Measurements from ENCODE around the gene RHOG.
"Not testable (repeated sequence)": the region's sequence is repeated elsewhere in the genome, so short reads cannot be mapped to it uniquely, and the experiment has no call there.

The RHOG gene

GRCh38 chr11:3834664-3835461, 5.9 kb downstream of the RHOG start:
- no peak for DNase-seq (ENCODE audit: low read depth in 1 of 2, low spot score in 1 of 2)

GRCh38 chr11:3834349-3834663, 6.5 kb downstream of the RHOG start:
- no peak for DNase-seq (ENCODE audit: low read depth in 1 of 2, low spot score in 1 of 2)

DNA sequence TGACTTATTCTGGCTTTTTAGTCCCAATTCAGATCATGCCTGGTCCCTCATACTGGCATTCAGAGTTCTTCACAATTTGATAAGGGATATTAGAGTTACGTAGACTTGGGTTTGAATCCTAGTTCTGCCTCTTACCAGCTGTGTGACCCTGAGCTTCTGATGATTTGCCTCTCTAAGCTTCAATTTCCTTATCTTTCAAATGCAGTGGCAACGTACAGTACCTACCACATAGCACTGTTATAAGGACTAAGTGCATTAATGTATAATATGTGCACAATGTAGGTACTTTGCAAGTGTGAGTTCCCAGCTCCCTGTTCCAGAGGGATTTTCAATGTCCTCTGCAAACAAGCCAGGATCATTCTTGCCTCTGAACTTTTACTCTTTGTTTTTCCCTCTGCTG, 7.3 kb downstream of the RHOG start:
- no peak for DNase-seq (ENCODE audit: low read depth in 1 of 2, low spot score in 1 of 2)

GRCh38 chr11:3832816-3833215, 7.9 kb downstream of the RHOG start:
- no peak for DNase-seq (ENCODE audit: low read depth in 1 of 2, low spot score in 1 of 2)

GRCh38 chr11:3831378-3832239, 9.2 kb downstream of the RHOG start:
- no peak for DNase-seq (ENCODE audit: low read depth in 1 of 2, low spot score in 1 of 2)

GRCh38 chr11:3830730-3831129, 10.0 kb downstream of the RHOG start:
- no peak for DNase-seq (ENCODE audit: low read depth in 1 of 2, low spot score in 1 of 2)

GRCh38 chr11:3830088-3830487, 10.7 kb downstream of the RHOG start:
- no peak for DNase-seq (ENCODE audit: low read depth in 1 of 2, low spot score in 1 of 2)

- no peak for DNase-seq (ENCODE audit: low read depth in 1 of 2, low spot score in 1 of 2)
These were observed 13.1 kb downstream of the RHOG start for GRCh38 chr11:3827434-3828186.

- no peak for DNase-seq (ENCODE audit: low read depth in 1 of 2, low spot score in 1 of 2)
These were observed 14.0 kb downstream of the RHOG start for GRCh38 chr11:3826721-3827120.

- DNase-seq (ENCODE audit: low read depth in 1 of 2, low spot score in 1 of 2) = no peak
These were observed 15.1 kb downstream of the RHOG start for GRCh38 chr11:3825473-3826154.

GRCh38 chr11:3824714-3825472, 15.9 kb downstream of the RHOG start:
- DNase-seq (ENCODE audit: low read depth in 1 of 2, low spot score in 1 of 2) = peak; percentile 62 to 66

GRCh38 chr11:3823762-3824506, 16.8 kb downstream of the RHOG start:
- DNase-seq (ENCODE audit: low read depth in 1 of 2, low spot score in 1 of 2) = no peak

DNA sequence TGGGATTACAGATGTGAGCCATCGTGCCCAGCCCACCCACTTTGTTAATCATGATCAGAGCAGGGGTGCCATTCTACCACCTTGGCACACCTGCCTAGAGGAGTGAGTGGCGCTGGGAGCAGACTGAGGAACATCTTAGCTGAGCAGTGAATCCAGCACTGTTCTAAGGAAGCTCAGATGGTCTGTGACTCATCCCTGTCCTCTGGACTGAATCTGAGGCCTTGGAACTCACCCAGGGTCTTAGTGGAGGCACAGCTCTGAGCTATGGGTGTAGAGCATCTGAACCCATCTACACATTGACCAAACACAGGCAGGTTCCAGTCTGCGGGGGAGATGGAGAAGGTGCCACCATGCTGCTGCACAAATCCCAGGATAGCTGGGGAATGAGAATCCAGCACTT, 17.5 kb downstream of the RHOG start:
- no peak for DNase-seq (ENCODE audit: low read depth in 1 of 2, low spot score in 1 of 2)

DNA sequence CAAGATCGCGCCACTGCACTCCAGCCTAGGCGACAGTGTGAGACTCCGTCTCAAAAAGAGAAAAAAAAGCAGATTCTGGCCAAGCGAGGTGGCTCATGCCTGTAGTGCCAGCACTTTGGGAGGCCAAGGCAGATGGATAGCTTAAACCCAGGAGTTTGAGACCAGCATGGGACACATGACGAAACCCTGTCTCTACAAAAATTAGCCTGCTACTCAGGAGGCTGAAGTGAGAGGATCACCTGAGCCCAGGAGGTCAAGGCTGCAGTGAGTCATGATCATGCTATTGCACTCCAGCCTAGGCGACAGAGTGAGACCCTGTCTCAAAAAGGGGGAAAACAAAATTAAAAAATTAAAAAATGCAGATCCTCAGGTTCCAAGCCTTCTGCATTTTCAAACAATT, 18.4 kb downstream of the RHOG start:
- DNase-seq (ENCODE audit: low read depth in 1 of 2, low spot score in 1 of 2) = no peak

DNA sequence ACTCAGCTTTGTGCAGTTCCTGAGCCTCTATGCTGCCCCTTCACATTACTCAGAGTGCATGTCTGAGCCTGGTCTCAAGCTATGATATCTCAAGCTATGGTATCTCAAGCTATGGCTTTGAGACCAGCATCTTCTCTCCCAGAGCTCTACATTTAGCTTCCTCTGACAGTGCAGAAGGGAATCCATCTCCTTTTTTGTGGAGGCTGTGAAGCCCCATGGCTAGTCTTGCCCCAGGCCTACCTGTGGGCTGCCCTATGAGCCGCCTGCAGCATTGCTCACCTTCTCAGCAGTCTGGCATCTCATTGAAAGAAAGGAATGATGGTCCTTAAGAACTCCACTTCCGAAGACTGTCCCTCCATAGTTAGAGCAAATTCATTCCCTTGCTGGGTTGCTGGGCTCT, 19.8 kb downstream of the RHOG start:
- no peak for DNase-seq (ENCODE audit: low read depth in 1 of 2, low spot score in 1 of 2)

DNA sequence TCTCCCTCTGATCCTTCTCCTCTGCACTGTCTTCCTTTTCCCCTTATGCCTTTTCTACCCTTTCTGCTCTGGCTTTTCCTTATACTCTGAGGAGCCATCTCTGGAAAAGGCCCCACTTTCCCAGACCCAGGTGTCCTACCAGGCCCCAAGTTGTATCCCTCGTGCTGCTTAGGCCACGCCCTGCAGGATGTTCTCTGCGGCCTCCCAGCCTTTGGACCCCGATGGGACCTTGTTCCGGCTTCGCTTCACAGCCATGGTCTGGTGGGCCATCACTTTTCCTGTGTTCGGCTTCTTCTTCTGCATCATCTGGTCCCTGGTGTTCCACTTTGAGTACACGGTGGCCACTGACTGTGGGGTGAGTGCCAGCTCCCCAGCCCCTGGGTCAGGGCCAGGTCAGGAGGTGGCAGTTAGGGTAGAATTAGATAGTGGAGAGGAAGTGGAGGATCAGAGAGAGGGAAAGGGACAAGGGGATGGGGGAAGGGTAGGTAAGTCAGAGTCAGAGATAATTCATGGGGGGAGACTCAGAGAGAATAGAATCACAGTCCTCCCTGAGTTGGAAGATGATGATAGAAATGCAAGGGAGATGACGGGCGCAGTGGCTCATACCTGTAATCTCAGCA, 23.5 kb downstream of the RHOG start:
- DNase-seq (ENCODE audit: low read depth in 1 of 2, low spot score in 1 of 2) = no peak

DNA sequence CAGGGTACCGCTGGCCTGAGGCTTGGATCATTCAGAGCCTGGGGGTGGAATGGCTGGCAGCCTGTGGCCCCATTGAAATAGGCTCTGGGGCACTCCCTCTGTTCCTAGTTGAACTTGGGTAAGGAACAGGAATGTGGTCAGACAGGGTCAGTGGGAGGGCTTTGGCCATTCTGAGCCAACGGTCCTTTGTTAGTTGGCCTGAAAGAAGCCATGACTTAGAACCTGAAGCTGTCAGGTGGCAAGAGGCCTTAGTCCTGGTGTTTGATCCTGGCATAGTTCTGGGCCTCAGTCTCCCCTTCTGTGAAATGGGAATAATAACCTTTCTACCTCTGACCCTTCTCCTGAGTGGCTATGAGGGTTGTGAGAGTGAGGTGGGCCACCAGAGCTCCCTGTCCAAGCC, 24.1 kb downstream of the RHOG start:
- no peak for DNase-seq (ENCODE audit: low read depth in 1 of 2, low spot score in 1 of 2)

DNA sequence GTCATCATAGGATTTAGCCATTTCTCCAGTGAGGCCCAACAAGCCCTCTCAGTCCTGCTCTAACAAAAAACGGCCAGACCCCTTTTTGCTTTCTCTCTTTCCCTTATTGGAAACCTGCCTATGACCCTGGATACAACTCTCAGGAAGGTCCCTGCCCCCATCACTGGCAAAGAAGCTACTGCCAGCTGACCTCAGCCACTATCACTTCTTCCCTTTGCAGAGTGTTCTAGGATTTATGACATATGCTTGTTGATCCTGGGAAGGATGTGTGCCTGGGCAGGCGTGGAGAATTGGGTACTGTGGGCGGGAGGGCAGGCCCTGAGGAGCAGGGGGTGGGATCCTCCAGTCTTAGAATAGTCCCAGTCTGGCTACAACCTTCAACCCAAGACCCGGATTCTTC, 24.9 kb downstream of the RHOG start:
- DNase-seq (ENCODE audit: low read depth in 1 of 2, low spot score in 1 of 2) = no peak

- DNase-seq (ENCODE audit: low read depth in 1 of 2, low spot score in 1 of 2) = not testable (repeated sequence)
These were observed 25.9 kb downstream of the RHOG start for GRCh38 chr11:3814832-3815231.
